CD4-positive, alpha-beta T cell treated with Interleukin-17A for 1 hour (primary cell): ENCODE results near the gene C19orf25.
"Not testable (repeated sequence)": the region's sequence is repeated elsewhere in the genome, so short reads cannot be mapped to it uniquely, and the experiment has no call there.

ENCODE experiments used
- DNase-seq: peaks from one replicate; pipeline ENCODE4 v3.0.0-alpha.2; 2020

Gene C19orf25

GRCh38 chr19:1495051-1495798 is 16.2 kb upstream of the C19orf25 start:
- DNase-seq: no peak

- no peak for DNase-seq
Measured at GRCh38 chr19:1494115-1494815, 15.2 kb upstream of the C19orf25 start.

GRCh38 chr19:1492474-1493006 is 13.5 kb upstream of the C19orf25 start:
- DNase-seq: no peak

GRCh38 chr19:1491849-1492170 is 12.8 kb upstream of the C19orf25 start:
- DNase-seq: no peak

DNA sequence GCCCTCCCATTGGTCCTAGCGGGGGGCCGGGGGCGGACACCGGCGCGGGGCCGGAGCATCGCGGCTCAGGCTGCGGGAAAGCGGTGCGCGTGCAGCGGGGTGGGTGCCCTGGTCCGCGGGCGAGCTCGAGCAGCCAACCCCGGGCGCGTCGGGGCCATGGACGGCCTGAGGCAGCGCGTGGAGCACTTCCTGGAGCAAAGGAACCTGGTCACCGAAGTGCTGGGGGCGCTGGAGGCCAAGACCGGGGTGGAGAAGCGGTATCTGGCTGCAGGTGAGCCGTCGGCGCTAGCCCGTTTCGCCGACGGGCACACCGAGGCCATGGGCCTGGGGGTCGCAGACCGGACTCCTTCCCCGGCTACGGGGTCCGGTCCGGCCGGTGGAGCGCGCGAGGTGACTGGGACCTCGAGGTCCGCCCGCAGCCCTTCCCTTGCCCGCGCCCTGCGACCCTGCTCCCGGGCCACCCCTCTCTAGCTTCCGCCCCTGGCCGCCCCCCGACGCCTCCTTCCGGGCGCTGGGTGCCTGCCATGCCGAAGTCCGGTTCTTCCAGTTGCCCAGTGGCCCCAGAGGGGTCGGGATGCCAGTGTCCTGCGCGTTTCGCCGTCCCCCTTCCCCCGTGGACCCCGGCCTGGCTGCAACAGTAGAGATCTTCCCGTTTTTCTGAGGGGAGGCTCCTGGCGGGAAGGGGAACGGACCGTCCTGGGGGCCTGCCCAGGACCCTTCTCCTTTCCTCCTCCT is 12.3 kb upstream of the C19orf25 start, which contains the start of gene REEP6:
Gene REEP6 (plus strand): TSS at position 68 of the 735 bp plus-strand sequence. CDS start 89 bp downstream, at position 157.
- DNase-seq: no peak

DNA sequence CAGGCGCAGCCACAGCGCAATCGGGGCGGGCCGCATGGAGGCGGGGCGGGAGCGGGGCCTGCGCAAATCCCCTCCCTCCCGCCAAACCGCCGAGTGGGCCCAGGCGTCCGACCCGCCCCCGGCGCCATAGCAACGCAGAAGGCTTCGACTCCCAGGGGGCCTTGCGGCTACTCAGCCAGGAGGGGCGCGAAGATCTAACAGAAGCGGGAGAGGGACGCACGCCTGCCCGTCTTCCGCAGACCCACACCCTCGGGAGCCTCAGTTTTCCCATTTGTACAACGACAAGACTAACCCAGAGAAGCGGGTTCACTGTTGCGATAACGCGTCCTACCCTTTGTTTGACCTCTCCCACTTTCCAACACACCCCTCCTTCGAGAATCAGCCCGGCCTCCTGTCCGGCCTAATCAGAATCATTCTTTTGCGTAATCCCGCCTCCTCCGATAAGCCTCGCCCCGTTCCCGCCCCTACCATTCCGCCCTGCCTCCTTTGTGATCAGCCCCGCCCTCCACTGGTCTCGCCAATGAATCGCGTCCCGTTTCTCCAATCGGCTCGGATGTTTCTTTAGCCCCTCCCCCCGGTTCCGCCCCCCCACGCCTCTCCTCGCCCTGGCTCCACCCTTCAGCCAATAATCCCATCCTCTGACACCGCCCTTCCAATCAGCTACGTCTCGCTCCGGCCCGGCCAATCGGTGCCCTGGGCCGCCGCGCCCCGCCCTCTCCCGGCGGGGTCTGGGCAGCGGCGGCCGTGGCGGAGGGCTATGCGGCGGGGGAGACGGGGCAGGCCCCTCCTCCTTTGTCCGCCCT is 11.5 kb upstream of the C19orf25 start, which contains the start of gene PCSK4:
Gene PCSK4 (minus strand): TSS at position 40 of the 803 bp plus-strand sequence. CDS start 4 bp downstream, at position 36.
- DNase-seq: peak; percentile 99

- no peak for DNase-seq
Measured at GRCh38 chr19:1489463-1490310, 10.7 kb upstream of the C19orf25 start.

- no peak for DNase-seq
Measured at GRCh38 chr19:1488282-1488601, 9.2 kb upstream of the C19orf25 start.

GRCh38 chr19:1487576-1488281 is 8.7 kb upstream of the C19orf25 start:
- no peak for DNase-seq

DNA sequence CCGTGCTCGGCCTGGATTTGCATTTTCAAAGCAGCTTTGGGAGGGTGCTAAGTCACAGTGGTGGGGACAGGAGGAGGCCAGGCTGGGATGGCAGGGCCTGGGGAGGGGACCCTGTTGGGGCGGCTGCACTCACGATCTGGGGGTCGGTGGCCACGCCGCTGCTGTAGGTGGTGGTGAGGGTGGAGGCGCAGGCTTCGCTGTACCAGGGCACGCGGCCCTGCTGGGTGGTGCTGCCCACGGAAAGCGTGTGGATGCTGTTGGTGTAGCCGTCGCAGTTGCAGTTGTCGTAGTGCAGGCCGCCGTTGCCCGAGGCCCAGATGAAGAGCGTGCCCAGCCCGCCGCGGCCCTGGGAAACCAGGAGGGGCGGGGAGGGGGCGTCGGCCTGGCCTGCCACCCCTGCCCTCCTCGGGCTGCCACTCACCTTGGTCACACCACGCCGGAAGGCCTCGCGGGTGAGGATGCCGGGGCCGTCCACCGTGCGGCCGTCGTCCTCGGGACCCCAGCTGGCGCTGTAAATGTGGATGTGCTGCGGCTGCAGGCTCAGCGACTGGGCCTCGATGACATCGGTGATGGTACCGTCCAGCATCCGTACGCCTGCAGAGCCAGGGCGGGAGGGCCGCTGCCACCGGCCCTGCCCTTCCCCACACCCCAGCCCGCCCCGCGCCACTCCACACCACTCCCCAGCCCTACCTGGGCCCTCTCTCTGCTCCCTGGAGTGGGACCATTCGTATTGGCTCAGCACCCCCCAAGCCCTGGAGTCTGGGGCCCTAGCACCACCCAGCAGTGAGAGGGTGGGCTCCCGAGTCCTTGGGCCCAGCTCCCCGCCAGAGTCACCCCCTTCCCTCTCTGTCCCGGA is 7.9 kb upstream of the C19orf25 start:
- DNase-seq: no peak

- DNase-seq: no peak
Measured at GRCh38 chr19:1483979-1484428, 5.0 kb upstream of the C19orf25 start.

DNA sequence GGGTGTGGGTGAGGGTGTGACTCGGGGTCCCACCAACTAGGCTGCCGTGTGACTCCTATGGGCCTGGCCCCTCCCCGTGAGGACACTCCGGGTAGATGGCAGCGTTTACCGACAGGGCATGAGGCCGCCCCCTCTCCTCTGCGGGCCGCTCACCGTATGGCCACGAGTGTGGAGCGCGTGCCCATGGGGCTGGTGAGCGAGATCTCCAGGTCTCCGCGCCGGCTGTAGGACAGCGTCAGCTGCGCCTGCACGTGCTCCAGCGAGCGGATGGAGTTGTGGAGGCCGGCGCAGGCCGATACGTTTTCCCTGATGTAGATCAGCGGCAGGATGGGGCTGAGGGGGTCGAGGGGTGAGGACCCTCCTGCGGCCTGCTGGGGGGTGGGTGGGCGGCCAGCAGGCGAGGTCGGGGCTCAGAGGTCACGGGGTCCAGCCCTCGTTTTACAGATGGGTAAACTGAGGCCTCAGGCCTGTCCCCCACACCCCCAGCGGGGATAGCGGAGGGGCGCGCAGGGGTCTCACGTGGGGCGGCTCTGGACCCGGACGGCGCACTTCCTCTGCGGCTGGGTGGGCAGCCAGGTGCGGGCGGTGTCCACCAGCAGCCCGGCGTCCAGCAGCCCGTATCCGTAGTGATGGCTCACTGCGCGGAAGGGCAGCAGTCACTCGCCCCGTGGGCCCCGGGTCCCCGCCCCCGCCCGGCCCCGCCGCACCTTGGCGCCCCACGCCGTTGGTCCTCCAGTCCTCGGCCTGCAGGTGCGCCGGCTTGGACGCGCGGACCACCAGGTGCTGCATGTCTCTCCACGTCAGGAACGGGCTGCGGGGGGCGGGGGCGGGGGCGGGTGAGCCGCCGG is 4.3 kb upstream of the C19orf25 start:
- DNase-seq: no peak

- no peak for DNase-seq
Measured at GRCh38 chr19:1482361-1483130, 3.5 kb upstream of the C19orf25 start.

- DNase-seq: no peak
Measured at GRCh38 chr19:1481893-1482360, 2.9 kb upstream of the C19orf25 start.

DNA sequence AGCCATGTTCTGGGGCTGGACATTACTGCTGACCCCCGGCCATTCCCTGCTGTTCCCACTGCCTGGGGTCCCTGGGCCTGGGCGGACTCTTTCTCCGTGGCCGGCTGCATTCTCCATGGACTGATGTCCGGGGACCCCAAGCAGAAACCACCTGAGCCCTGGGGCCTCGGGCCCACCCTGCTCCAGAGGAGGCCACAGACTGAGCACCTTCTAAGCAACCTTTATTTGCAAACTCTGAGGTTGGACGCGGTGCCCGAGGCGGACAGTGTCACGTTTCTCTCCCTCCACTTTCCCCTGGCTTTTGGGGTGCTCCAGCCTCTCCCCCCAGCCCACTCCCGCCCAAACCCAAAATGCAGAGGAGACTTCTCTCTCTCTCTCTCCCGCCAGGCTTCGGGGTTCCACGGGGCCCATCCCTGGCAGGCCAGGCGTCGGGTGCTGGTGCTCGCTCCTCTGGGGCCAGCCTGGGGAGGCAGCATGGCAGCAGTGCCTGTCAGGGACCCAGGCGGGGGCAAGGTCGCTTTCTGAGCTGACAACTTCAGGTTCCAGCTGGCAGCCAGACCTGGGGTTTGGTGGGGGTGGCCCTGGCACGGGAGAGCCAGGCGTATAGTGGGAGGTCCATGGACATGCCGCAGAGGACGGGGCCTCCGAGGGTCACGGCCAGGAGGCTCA is 2.3 kb upstream of the C19orf25 start:
- no peak for DNase-seq

- not testable (repeated sequence) for DNase-seq
Measured at GRCh38 chr19:1477056-1477455, 2.0 kb downstream of the C19orf25 start.

DNA sequence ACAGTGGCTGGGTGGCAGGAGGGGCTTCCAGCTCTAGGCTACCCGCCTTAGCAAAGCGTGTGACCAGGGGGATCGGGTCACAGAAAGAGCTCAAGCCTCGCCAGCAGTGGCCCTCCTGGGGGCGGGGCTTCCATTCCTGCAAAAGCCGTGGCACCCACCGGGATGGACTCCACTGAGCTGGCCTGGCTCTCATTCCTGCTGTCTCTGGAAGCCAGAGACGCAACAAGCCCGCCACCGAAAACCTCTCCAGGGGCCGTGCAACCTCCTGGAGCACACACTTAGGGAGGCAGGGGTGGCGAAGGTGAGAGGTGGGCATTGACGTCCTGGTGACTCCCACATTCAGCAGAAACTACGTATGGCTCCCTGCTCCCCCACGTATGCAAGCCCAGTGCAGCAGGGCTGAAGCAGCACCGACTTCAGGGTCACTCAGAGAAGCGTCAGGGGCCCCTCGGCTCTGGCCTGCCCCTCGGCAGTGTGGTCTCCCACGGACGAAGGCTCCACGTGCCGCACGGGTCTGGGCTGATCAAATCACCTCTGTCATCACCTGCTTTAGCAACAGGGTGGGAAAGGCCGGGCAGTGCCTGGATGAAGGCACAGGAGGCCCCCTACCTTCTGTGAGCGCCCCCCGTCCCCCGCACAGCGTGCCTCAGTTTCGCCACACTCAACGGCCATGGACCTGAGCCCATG is 3.1 kb downstream of the C19orf25 start:
- no peak for DNase-seq
